Neuronal stem cell (in vitro differentiated cells): Measurements from ENCODE around the gene RAB26. TPM values are rescaled to one million over a fixed set of nuclear protein-coding genes. Genes with fewer than 3 reads are reported as not detected.
"Not testable (repeated sequence)": the region's sequence is repeated elsewhere in the genome, so short reads cannot be mapped to it uniquely, and the experiment has no call there.

Experiments used
- DNase-seq: peaks from one replicate; pipeline ENCODE4 v3.0.0-alpha.2; 2013; ENCODE audit warnings: low spot score
- H2AFZ ChIP-seq: one replicate; pipeline ENCODE4 v1.6.1; 2013; ENCODE audit warnings: mild to moderate bottlenecking, low read length, inconsistent platforms
- H2AK5ac ChIP-seq: 2 replicates; pipeline ENCODE4 v1.6.1; 2013; ENCODE audit warnings: low read depth, mild to moderate bottlenecking, inconsistent platforms, low read length, moderate library complexity, mixed read lengths
- H2BK120ac ChIP-seq: 2 replicates; pipeline ENCODE4 v1.6.1; 2013; ENCODE audit warnings: low read depth, mild to moderate bottlenecking, inconsistent platforms, low read length, moderate library complexity, mixed read lengths
- H2BK12ac ChIP-seq: one replicate; pipeline ENCODE4 v1.6.1; 2013; ENCODE audit warnings: low read length, inconsistent platforms
- H2BK15ac ChIP-seq: 2 replicates; pipeline ENCODE4 v1.6.1; 2013; ENCODE audit warnings: mild to moderate bottlenecking, low read length, inconsistent platforms, mixed read lengths
- H2BK5ac ChIP-seq: one replicate; pipeline ENCODE4 v1.6.1; 2013; ENCODE audit warnings: inconsistent platforms, mild to moderate bottlenecking, low read length, moderate library complexity
- H3K14ac ChIP-seq: one replicate; pipeline ENCODE4 v1.6.1; 2013; ENCODE audit warnings: low read length, inconsistent platforms
- H3K18ac ChIP-seq: 2 replicates; pipeline ENCODE4 v1.6.1; 2013; ENCODE audit warnings: low read length, inconsistent platforms
- H3K23ac ChIP-seq: 2 replicates; pipeline ENCODE4 v1.6.1; 2013; ENCODE audit warnings: low read depth, mild to moderate bottlenecking, mixed read lengths, low read length, inconsistent platforms; ENCODE audit not compliant: poor library complexity
- H3K27ac ChIP-seq: replicated peaks from 3 replicates; pipeline ENCODE4 v1.5.1; 2013; ENCODE audit warnings: low read length, inconsistent platforms
- H3K27me3 ChIP-seq, 3 experiments: 2 replicates each; pipeline ENCODE4 v1.6.1; 2013; ENCODE audit warnings: low read length in 3 of 3, mild to moderate bottlenecking in 2 of 3, inconsistent platforms in 1 of 3, low read depth in 1 of 3, mixed read lengths in 1 of 3, moderate library complexity in 1 of 3; ENCODE audit not compliant: control insufficient read depth in 3 of 3, insufficient read depth in 3 of 3
- H3K36me3 ChIP-seq, 2 donors: replicated peaks in 1 of 2; 2 replicates each; pipeline ENCODE4 v1.6.1; 2013; ENCODE audit warnings: low read length in 2 of 2; ENCODE audit not compliant: control insufficient read depth in 2 of 2, insufficient read depth in 2 of 2
- H3K4ac ChIP-seq: 2 replicates; pipeline ENCODE4 v1.6.1; 2013; ENCODE audit warnings: inconsistent platforms, mild to moderate bottlenecking, low read length, moderate library complexity
- H3K4me1 ChIP-seq, 2 donors: 1 replicate in 1 of 2; 2 replicates in 1 of 2; pipeline ENCODE4 v1.6.1; 2013; ENCODE audit warnings: low read length in 2 of 2, low read depth in 1 of 2; ENCODE audit not compliant: control insufficient read depth in 2 of 2, insufficient read depth in 1 of 2
- H3K4me2 ChIP-seq: one replicate; pipeline ENCODE4 v1.6.1; 2013; ENCODE audit warnings: mild to moderate bottlenecking, low read length, inconsistent platforms; ENCODE audit not compliant: insufficient read depth, poor library complexity, severe bottlenecking
- H3K4me3 ChIP-seq, 2 donors: 2 replicates each; pipeline ENCODE4 v1.5.1; 2013; ENCODE audit warnings: low read length in 2 of 2, mild to moderate bottlenecking in 2 of 2, inconsistent platforms in 1 of 2, moderate library complexity in 1 of 2
- H3K79me1 ChIP-seq: one replicate; pipeline ENCODE4 v1.6.1; 2013; ENCODE audit warnings: low read depth, mild to moderate bottlenecking, inconsistent platforms, low read length, moderate library complexity
- H3K9ac ChIP-seq: one replicate; pipeline ENCODE4 v1.6.1; 2013; ENCODE audit warnings: mild to moderate bottlenecking, low read depth, low read length, inconsistent platforms; ENCODE audit not compliant: poor library complexity
- H3K9me3 ChIP-seq, 2 donors: replicated peaks in 1 of 2; 2 replicates each; pipeline versions ENCODE3 to v1.6.1; 2013; ENCODE audit warnings: low read length in 2 of 2, mild to moderate bottlenecking in 2 of 2, inconsistent platforms in 1 of 2, low read depth in 1 of 2, mixed read lengths in 1 of 2, moderate library complexity in 1 of 2; ENCODE audit not compliant: control insufficient read depth in 2 of 2, insufficient read depth in 1 of 2
- H4K8ac ChIP-seq: one replicate; pipeline ENCODE4 v1.6.1; 2013; ENCODE audit warnings: low read depth, mild to moderate bottlenecking, inconsistent platforms, low read length, moderate library complexity
- H4K91ac ChIP-seq: one replicate; pipeline ENCODE4 v1.6.1; 2013; ENCODE audit warnings: low read length, low read depth, mild to moderate bottlenecking, inconsistent platforms; ENCODE audit not compliant: poor library complexity
- WGBS, 2 donors: extraction: QIAGEN DNeasy Blood & Tissue Kit; methylation state at CpG; one replicate each; pipeline ENCODE4 v1.1.7; 2013; ENCODE audit warnings: missing lambda C conversion rate in 2 of 2, mixed read lengths in 1 of 2; ENCODE audit not compliant: insufficient read length in 2 of 2, insufficient replicate concordance in 1 of 2; ENCODE audit errors: extremely low coverage in 2 of 2; 5-methylcytosine and 5-hydroxymethylcytosine counted together
- polyA plus RNA-seq, 2 experiments: library from polyadenylated mRNA; stranded (reverse); fragments of 200-250 nt; gene quantifications; one replicate each; pipeline ENCODE4 v1.2.3, GENCODE V29; 2013

The RAB26 gene, protein sequence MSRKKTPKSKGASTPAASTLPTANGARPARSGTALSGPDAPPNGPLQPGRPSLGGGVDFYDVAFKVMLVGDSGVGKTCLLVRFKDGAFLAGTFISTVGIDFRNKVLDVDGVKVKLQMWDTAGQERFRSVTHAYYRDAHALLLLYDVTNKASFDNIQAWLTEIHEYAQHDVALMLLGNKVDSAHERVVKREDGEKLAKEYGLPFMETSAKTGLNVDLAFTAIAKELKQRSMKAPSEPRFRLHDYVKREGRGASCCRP
- 4.2 TPM for polyA plus RNA-seq (2013, experiment 1 of 2)
- 3.9 TPM for polyA plus RNA-seq (2013, experiment 2 of 2)

DNA sequence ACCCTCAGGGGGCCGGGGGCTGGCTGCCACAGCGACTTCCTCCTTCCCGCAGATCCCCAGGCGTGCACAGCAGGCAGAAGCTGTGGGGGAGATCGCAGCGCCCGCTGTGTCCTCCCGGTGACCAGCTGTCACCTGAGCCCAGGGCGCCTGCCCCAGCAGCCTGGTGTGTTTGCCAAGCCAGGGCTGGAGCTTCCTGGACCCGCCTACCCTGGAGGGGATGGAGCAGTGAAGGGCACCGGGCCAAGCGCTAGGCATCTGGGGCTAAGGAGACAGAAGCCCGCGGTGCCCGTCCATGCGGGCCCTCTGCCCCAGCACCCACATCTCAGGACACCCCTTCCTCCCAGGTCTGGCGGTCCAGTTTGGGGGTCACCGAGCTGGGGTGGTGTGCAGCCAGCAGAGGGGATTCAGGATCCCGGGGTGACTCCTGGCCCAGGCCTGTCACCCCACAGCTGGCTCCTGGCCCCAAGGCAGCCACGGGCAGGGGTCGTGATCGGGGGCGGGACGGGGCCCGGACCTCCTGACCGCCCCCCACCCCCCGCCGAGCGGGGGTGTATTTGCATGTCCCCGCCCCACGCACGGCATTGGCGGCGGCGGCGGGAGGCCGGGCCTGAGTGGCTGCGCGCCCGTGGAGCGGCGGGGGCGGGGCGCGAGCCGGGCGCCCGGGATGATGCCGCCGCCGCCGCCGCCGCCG, at the start of gene RAB26:
Gene RAB26 (plus strand): TSS at position 645 of the 691 bp plus-strand sequence. CDS start 159 bp downstream, outside the sequence.
- Histone ChIP-seq H3K9ac (peak within 1 kb of the TSS; percentile 93), H3K27ac (peak within 1 kb of the TSS; percentile 64), H4K8ac (peak within 1 kb of the TSS; percentile 6), H3K23ac (peak within 1 kb of the TSS; percentile 93), H2BK15ac (peak within 1 kb of the TSS; percentile 81), H3K36me3 (peaks cover 12 to 26% of the 10 kb centered on the region in 2 donors), H3K4me2 (peak within 1 kb of the TSS; percentile 91), H3K18ac (peak within 1 kb of the TSS; percentile 95), H2BK120ac (peak within 1 kb of the TSS; percentile 31), H3K9me3 (no peaks in the 10 kb centered on the region), H2AFZ (no peak within 1 kb of the TSS), H4K91ac (no peak within 1 kb of the TSS), H3K14ac (peak within 1 kb of the TSS; percentile 99), H3K79me1 (peaks cover 11% of the 10 kb centered on the region), H3K4me3 (peak within 1 kb of the TSS in 1 of 2 donors; percentile 77), H2AK5ac (peak within 1 kb of the TSS; percentile 92), H2BK12ac (no peak within 1 kb of the TSS), H3K27me3 (no peaks in the 10 kb centered on the region), H3K4ac (no peak within 1 kb of the TSS), H2BK5ac (no peak within 1 kb of the TSS), H3K4me1 (peaks cover 6 to 39% of the 10 kb centered on the region in 2 donors)
- WGBS, 2 donors, result no CpG with 5 or more reads among the region's 55 CpGs
- peak; percentile 70 for DNase-seq

DNA sequence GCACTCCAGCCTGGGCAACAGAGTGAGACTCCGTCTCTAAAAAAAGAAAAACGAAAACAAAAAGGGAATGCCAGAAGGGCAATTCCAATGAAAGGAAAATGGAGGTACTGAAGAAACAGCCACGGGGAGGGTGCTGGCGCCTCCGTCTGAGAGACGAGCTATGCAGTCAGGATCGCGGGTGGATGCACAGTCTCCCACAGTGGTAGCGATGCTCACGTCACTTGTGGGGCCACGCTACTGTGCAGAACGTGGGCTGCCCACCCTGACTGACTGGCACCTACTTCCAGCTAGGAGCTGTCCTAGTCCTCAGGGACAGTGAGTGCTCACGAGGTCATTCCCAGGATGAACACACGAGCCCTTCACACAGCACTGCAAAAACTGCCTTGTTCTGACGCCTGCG, 46.8 kb upstream of the RAB26 start:
- DNase-seq, H3K4me2 ChIP-seq, H3K23ac ChIP-seq, H2BK120ac ChIP-seq, H2AK5ac ChIP-seq, H2BK12ac ChIP-seq, H4K91ac ChIP-seq, H2AFZ ChIP-seq, H4K8ac ChIP-seq, H3K4me3 ChIP-seq, H2BK5ac ChIP-seq, H2BK15ac ChIP-seq, H3K79me1 ChIP-seq, H3K4me1 ChIP-seq, H3K9ac ChIP-seq, H3K14ac ChIP-seq, H3K27me3 ChIP-seq, H3K9me3 ChIP-seq, H3K4ac ChIP-seq, H3K18ac ChIP-seq, H3K27ac ChIP-seq: not testable (repeated sequence)
- H3K36me3 ChIP-seq, result peaks cover 4 to 41% of the 10 kb centered on the region in 2 donors
- no CpG with 5 or more reads among the region's 16 CpGs for WGBS, 2 donors

DNA sequence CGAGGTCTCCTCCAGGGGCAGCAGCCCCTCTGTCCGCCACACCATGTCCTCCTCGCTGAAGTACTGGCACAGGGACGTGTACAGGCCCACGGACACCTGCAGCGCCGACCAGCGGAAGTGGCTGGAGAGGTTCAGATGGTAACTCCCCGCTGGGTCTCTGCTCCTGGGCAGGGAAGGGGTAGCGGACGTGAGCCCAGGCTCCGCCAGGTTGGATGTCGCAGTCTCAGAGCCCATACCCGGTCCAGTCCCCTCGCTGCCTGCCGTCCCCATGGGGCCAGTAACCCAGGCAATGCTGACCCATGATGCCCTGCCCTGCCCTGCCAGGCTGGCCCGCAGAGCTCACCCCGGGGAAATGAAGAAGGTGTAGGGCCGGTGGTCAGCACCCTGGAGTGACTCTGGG, 46.0 kb upstream of the RAB26 start:
- WGBS, 2 donors, result no CpG with 5 or more reads among the region's 19 CpGs
- no peak overlapping the region for H3K4me2 ChIP-seq
- H3K18ac ChIP-seq, result no peak overlapping the region
- no peak overlapping the region for H2BK12ac ChIP-seq
- H3K27ac ChIP-seq, result no peak overlapping the region
- H3K27me3 ChIP-seq, result no peaks in the 10 kb centered on the region
- H2BK15ac ChIP-seq, result no peak overlapping the region
- H4K91ac ChIP-seq, result no peak overlapping the region
- H3K9me3 ChIP-seq, result no peaks in the 10 kb centered on the region
- H3K79me1 ChIP-seq, result no peaks in the 10 kb centered on the region
- H3K14ac ChIP-seq, result no peak overlapping the region
- no peak overlapping the region for H4K8ac ChIP-seq
- no peak overlapping the region for H3K4me3 ChIP-seq
- no peak overlapping the region for H2BK5ac ChIP-seq
- H2AK5ac ChIP-seq, result no peak overlapping the region
- H2AFZ ChIP-seq, result no peak overlapping the region
- DNase-seq, result no peak
- H3K23ac ChIP-seq, result no peak overlapping the region
- peaks cover 4 to 34% of the 10 kb centered on the region in 2 donors for H3K36me3 ChIP-seq
- H3K9ac ChIP-seq, result no peak overlapping the region
- no peak overlapping the region for H3K4ac ChIP-seq
- no peak overlapping the region for H2BK120ac ChIP-seq
- no peaks in the 10 kb centered on the region for H3K4me1 ChIP-seq

DNA sequence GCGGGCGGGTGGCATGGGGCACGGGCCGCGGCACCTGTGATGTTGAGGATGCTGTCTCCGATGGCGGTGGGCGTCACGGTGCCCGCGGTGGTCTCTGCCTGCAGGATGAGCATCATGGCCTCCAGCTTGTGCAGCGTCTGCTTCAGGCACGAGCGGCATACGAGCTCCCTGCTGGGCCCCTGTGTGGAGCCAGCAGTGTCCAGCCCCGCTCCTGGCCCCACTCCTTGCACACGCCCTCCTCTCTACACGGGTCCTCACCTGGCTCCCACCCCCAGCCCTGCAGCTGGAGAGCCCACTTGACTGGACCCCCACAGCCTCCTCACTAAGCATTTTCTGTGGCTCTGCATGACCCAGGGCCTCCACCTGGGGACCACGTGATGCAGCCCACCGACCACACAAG, 44.0 kb upstream of the RAB26 start:
- not testable (repeated sequence) for H3K4me1 ChIP-seq, H2BK12ac ChIP-seq, H3K9ac ChIP-seq, H4K91ac ChIP-seq, H2AFZ ChIP-seq, H3K4ac ChIP-seq, H3K23ac ChIP-seq, H3K18ac ChIP-seq, DNase-seq, H3K27ac ChIP-seq, H3K4me3 ChIP-seq, H2BK5ac ChIP-seq, H4K8ac ChIP-seq, H2BK120ac ChIP-seq, H2AK5ac ChIP-seq, H2BK15ac ChIP-seq, H3K27me3 ChIP-seq, H3K9me3 ChIP-seq, H3K79me1 ChIP-seq, H3K14ac ChIP-seq, H3K4me2 ChIP-seq
- peaks cover 4 to 43% of the 10 kb centered on the region in 2 donors for H3K36me3 ChIP-seq
- no CpG with 5 or more reads among the region's 20 CpGs for WGBS, 2 donors
